T follicular helper cell (primary cell): ENCODE data around the gene ADIG.

Experiments
- DNase-seq: peaks from one replicate; pipeline ENCODE4 v3.0.0-alpha.2; 2020; ENCODE audit warnings: low read depth

Gene ADIG

GRCh38 chr20:38630727-38631126 lies 49.7 kb downstream of the ADIG start:
- no peak for DNase-seq

DNA sequence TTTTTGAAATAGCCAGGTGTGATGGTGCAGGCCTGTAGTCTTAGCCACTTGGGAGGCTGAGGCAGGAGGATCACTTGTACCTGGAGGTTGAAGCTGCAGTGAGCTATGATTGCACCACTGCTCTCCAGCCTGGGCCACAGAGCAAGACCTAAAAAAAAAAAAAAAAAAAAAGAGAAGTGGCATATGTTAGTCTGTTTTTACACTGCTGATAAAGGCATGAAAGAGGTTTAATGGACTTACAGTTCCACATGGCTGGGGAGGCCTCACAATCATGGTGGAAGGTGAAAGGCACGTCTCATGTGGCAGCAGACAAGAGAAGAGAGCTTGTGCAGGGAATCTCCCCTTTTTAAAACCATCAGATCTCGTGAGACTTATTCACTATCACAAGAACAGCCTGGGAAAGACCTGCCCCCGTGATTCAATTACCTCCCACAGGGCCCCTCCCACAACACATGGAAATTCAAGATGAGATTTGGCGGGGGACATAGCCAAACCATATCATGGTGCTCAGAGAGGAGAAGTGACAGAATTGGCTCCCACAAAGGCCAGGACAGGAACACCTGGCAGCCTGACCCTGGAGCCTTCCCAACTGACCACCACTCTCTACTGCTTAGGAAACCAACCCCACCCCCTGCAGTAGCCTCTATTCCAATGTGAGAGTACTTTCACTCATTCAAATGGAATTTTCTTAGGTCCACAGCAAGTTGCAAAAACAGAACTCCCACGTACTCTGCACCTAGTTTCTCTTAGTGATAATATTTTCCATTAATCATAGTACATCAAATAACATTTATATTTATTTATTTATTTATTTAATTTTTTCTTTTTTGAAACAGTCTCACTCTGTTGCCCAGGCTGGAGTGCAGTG lies 50.4 kb downstream of the ADIG start:
- no peak for DNase-seq

GRCh38 chr20:38633577-38634093 lies 52.6 kb downstream of the ADIG start:
- DNase-seq: peak; percentile 30

GRCh38 chr20:38635721-38636288 lies 54.8 kb downstream of the ADIG start:
- no peak for DNase-seq
